A549 (cell line): ENCODE data around the gene RABEPK.

Experiments used
- EP300 ChIP-seq, 2 experiments: fragments of >200 bp; sonication (Bioruptor Twin); formaldehyde crosslinking; IDR thresholded peaks; 2 replicates in 1 of 2; 3 replicates in 1 of 2; pipeline ENCODE4 v1.6.1; 2016 to 2017
- ESRRA ChIP-seq: fragments of 150-350 bp; IDR thresholded peaks from 2 replicates; pipeline ENCODE4 v1.6.1; 2014; ENCODE audit warnings: mild to moderate bottlenecking, low read length, borderline replicate concordance
- HDAC2 ChIP-seq: fragments of 200-600 bp; sonication (generic); IDR thresholded peaks from 2 replicates; pipeline ENCODE4 v1.6.1; 2016
- MAZ ChIP-seq: fragments of 150-350 bp; IDR thresholded peaks from 2 replicates; pipeline ENCODE4 v1.6.1; 2014; ENCODE audit warnings: antibody characterized with exemption, low read depth, low read length, borderline replicate concordance
- POLR2A ChIP-seq: IDR thresholded peaks from 2 replicates; pipeline ENCODE4 v1.6.1; 2012; ENCODE audit warnings: mild to moderate bottlenecking, low read length
- RAD21 ChIP-seq, 2 experiments: fragments of >200 bp in 1 of 2; sonication (Bioruptor Twin) in 1 of 2; formaldehyde crosslinking in 1 of 2; IDR thresholded peaks in 1 of 2; conservative IDR thresholded peaks in 1 of 2; 2 replicates in 1 of 2; 3 replicates in 1 of 2; pipeline ENCODE4 v1.6.1; 2012 to 2018; ENCODE audit warnings: inconsistent platforms in 1 of 2
- TF ChIP-seq, protein P1 (sequence below): fragments of >200 bp; sonication (Bioruptor Twin); formaldehyde crosslinking; IDR thresholded peaks from 3 replicates; pipeline ENCODE4 v1.5.1; 2016
- TF ChIP-seq, protein P2 (sequence below): fragments of 450-650 bp; IDR thresholded peaks from 2 replicates; pipeline ENCODE4 v1.6.1; 2014; ENCODE audit warnings: antibody characterized with exemption

DNA sequence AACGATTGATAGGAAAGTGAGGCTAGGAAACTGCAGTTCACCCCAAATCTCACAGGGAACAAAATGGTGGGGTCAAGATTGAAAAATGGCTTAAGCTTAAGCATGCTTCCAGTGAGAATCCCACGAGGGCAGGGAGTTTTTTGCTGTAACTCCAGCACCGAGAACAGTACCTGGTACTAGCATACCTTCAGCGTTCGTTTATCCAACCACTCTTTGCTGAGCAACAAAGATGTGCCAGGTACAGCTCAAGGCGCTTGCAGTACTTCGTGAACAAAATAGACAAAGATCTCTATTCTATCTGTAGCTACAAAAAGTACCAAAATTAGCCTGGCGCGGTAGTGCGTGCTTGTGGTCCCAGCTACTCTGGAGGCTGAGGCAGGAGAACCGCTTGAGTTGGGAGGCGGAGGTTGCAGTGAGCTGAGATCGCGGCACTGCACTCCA is 10.0 kb upstream of the RABEPK start:
- TF ChIP-seq, protein P1, sequence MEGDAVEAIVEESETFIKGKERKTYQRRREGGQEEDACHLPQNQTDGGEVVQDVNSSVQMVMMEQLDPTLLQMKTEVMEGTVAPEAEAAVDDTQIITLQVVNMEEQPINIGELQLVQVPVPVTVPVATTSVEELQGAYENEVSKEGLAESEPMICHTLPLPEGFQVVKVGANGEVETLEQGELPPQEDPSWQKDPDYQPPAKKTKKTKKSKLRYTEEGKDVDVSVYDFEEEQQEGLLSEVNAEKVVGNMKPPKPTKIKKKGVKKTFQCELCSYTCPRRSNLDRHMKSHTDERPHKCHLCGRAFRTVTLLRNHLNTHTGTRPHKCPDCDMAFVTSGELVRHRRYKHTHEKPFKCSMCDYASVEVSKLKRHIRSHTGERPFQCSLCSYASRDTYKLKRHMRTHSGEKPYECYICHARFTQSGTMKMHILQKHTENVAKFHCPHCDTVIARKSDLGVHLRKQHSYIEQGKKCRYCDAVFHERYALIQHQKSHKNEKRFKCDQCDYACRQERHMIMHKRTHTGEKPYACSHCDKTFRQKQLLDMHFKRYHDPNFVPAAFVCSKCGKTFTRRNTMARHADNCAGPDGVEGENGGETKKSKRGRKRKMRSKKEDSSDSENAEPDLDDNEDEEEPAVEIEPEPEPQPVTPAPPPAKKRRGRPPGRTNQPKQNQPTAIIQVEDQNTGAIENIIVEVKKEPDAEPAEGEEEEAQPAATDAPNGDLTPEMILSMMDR: no peak
- TF ChIP-seq ESRRA (no peak), HDAC2 (no peak), POLR2A (no peak), RAD21 (conservative IDR thresholded peaks at IDR 0.05 in 1 of 2, IDR thresholded peaks at IDR 0.05 in 1 of 2) (no peak), EP300 (IDR thresholded peaks at IDR 0.05) (no peak), MAZ (no peak)
- TF ChIP-seq, protein P2, sequence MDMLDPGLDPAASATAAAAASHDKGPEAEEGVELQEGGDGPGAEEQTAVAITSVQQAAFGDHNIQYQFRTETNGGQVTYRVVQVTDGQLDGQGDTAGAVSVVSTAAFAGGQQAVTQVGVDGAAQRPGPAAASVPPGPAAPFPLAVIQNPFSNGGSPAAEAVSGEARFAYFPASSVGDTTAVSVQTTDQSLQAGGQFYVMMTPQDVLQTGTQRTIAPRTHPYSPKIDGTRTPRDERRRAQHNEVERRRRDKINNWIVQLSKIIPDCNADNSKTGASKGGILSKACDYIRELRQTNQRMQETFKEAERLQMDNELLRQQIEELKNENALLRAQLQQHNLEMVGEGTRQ: no peak
